ENCODE measurements around the gene OTUD7B.

DNA sequence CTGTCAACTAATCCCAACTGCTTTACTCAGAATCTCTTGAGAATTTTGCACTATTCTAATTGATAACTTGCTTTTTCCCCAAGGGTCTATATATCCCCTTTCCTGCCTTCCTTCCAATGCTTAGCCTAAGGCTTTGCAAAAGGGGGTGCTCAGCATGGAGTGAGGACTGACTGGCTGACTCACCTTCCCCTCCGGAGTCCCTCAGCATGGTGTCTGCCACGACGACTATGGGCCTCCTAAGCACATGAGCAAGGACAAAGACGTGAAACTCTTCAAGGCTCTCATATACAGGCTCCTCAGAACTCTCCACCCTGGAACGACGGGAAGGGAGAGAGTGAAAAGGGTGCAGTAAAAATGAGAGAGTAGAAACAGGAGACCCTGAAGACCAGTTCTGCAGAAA is 60.6 kb downstream of the OTUD7B start:
- no peak for TF ChIP-seq EP300 (IDR thresholded peaks at IDR 0.05)
- TF ChIP-seq, protein P1, sequence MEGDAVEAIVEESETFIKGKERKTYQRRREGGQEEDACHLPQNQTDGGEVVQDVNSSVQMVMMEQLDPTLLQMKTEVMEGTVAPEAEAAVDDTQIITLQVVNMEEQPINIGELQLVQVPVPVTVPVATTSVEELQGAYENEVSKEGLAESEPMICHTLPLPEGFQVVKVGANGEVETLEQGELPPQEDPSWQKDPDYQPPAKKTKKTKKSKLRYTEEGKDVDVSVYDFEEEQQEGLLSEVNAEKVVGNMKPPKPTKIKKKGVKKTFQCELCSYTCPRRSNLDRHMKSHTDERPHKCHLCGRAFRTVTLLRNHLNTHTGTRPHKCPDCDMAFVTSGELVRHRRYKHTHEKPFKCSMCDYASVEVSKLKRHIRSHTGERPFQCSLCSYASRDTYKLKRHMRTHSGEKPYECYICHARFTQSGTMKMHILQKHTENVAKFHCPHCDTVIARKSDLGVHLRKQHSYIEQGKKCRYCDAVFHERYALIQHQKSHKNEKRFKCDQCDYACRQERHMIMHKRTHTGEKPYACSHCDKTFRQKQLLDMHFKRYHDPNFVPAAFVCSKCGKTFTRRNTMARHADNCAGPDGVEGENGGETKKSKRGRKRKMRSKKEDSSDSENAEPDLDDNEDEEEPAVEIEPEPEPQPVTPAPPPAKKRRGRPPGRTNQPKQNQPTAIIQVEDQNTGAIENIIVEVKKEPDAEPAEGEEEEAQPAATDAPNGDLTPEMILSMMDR (IDR thresholded peaks at IDR 0.05) = no peak
